Measurements from ENCODE around the gene PRAMEF12. TPM values are rescaled to one million over a fixed set of nuclear protein-coding genes. Genes with fewer than 3 reads are reported as not detected.
"Not testable (repeated sequence)": the region's sequence is repeated elsewhere in the genome, so short reads cannot be mapped to it uniquely, and the experiment has no call there.

Gene PRAMEF12
- total and polyA plus RNA-seq, 4 donors, result not detected

DNA sequence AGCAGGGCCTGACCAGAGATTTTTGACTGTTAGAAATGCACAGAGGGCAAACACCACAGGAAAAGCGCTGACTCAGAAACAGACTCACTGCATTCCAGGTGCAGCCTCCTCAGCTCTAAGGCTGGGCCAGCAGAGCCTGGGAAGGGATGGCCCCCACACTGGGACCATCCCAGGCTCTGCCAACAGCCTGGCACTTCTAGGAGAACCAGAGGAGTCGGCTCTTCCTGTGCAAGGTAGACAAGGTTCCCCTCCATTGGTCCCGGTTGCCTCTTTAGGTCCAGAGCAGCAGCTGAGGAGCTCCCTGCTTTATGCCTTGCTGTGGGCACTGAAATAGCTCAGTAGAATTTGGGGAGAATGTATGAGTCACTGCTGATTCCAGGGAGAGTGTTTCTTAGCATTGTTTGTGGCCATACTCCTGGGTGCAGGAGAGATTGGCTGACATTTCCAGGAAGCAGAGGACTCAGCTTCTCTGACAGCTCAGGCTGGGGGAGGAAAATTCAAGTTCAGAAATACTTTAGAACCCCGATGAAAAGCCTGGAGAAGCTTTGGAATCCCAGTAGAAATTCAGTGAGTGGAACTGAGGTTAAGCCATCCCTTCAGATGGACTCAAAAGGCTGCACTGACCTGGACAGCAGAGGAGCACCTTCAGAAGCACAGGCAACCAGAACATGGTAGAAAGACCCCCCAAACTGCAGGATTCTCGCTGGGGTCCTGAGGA lies 37.3 kb downstream of the PRAMEF12 start:
- Histone ChIP-seq H3K4me1 (ENCODE audit: control insufficient read depth in 5 of 5, insufficient read depth in 5 of 5, low read length in 5 of 5) (no peaks in the 10 kb centered on the region), H3K36me3 (ENCODE audit: control insufficient read depth in 4 of 4, insufficient read depth in 4 of 4, low read length in 4 of 4) (no peaks in the 10 kb centered on the region), H3K4me3 (no peak overlapping the region), H3K9me3 (ENCODE audit: control insufficient read depth in 4 of 4, insufficient read depth in 3 of 4, low read length in 3 of 4) (peaks cover 0 to 9% (median 0%) of the 10 kb centered on the region in 4 donors), H3K9ac (ENCODE audit: insufficient read depth in 1 of 2, low read length in 2 of 2) (no peak overlapping the region), H3K27ac (ENCODE audit: low read depth in 1 of 2, low read length in 1 of 2) (no peak overlapping the region), H3K27me3 (ENCODE audit: control insufficient read depth in 3 of 3, insufficient read depth in 3 of 3, low read length in 2 of 3) (no peaks in the 10 kb centered on the region)
- ATAC-seq (ENCODE audit: insufficient read depth, low FRiP score) (no peak), DNase-seq (no peak)
- TF ChIP-seq, protein P1, sequence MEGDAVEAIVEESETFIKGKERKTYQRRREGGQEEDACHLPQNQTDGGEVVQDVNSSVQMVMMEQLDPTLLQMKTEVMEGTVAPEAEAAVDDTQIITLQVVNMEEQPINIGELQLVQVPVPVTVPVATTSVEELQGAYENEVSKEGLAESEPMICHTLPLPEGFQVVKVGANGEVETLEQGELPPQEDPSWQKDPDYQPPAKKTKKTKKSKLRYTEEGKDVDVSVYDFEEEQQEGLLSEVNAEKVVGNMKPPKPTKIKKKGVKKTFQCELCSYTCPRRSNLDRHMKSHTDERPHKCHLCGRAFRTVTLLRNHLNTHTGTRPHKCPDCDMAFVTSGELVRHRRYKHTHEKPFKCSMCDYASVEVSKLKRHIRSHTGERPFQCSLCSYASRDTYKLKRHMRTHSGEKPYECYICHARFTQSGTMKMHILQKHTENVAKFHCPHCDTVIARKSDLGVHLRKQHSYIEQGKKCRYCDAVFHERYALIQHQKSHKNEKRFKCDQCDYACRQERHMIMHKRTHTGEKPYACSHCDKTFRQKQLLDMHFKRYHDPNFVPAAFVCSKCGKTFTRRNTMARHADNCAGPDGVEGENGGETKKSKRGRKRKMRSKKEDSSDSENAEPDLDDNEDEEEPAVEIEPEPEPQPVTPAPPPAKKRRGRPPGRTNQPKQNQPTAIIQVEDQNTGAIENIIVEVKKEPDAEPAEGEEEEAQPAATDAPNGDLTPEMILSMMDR (IDR thresholded peaks at IDR 0.05; ENCODE audit: control extremely low read depth, extremely low read depth), result no peak
- 67 to 75% methylated on average over 5 of the region's 5 CpGs for WGBS, 2 donors

DNA sequence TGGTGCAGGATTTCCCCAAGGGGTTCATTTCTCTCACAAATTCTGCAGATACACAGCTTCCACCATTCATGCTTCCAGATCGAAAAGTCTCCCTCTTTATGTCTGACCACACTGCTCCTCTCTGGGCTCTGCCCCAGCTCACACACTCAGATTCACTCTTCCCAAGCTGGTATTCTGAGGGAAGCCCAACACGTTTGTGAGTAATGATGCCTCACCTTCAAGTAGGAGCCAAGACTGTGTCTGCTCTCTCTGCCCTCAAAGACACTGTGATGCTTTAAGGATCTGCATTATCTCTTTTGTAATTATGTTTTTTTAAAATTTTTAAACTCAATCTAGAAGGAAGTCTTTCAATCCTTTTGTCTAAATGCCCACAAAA lies 37.9 kb downstream of the PRAMEF12 start:
- H3K27ac ChIP-seq (ENCODE audit: low read depth in 1 of 2, low read length in 1 of 2), result no peak overlapping the region
- no peaks in the 10 kb centered on the region for H3K27me3 ChIP-seq (ENCODE audit: control insufficient read depth in 3 of 3, insufficient read depth in 3 of 3, low read length in 2 of 3)
- ATAC-seq (ENCODE audit: insufficient read depth, low FRiP score), result no peak
- no peaks in the 10 kb centered on the region for H3K36me3 ChIP-seq (ENCODE audit: control insufficient read depth in 4 of 4, insufficient read depth in 4 of 4, low read length in 4 of 4)
- DNase-seq, result no peak
- TF ChIP-seq, protein P1 (IDR thresholded peaks at IDR 0.05; ENCODE audit: control extremely low read depth, extremely low read depth), result no peak
- H3K4me3 ChIP-seq, result no peak overlapping the region
- H3K4me1 ChIP-seq (ENCODE audit: control insufficient read depth in 5 of 5, insufficient read depth in 5 of 5, low read length in 5 of 5), result no peaks in the 10 kb centered on the region
- 56 to 63% methylated on average over 2 of the region's 2 CpGs for WGBS, 2 donors
- peaks cover 0 to 8% (median 0%) of the 10 kb centered on the region in 4 donors for H3K9me3 ChIP-seq (ENCODE audit: control insufficient read depth in 4 of 4, insufficient read depth in 3 of 4, low read length in 3 of 4)
- no peak overlapping the region for H3K9ac ChIP-seq (ENCODE audit: insufficient read depth in 1 of 2, low read length in 2 of 2)

DNA sequence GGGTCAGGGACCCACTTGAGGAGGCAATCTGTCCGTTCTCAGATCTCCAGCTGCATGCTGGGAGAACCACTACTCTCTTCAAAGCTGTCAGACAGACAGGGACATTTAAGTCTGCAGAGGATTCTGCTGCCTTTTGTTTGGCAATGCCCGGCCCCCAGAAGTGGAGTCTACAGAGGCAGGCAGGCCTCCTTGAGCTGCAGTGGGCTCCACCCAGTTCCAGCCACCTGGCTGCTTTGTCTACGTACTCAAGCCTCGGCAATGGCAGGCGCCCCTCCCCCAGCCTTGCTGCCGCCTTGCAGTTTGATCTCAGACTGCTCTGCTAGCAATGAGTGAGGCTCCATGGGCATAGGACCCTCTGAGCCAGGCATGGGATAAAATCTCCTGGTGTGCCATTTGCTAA lies 45.5 kb downstream of the PRAMEF12 start:
- not testable (repeated sequence) for H3K9ac ChIP-seq (ENCODE audit: insufficient read depth in 1 of 2, low read length in 2 of 2); H3K27me3 ChIP-seq (ENCODE audit: control insufficient read depth in 3 of 3, insufficient read depth in 3 of 3, low read length in 2 of 3); H3K4me1 ChIP-seq (ENCODE audit: control insufficient read depth in 5 of 5, insufficient read depth in 5 of 5, low read length in 5 of 5); DNase-seq; H3K9me3 ChIP-seq (ENCODE audit: control insufficient read depth in 4 of 4, insufficient read depth in 3 of 4, low read length in 3 of 4); H3K27ac ChIP-seq (ENCODE audit: low read depth in 1 of 2, low read length in 1 of 2); H3K4me3 ChIP-seq; H3K36me3 ChIP-seq (ENCODE audit: control insufficient read depth in 4 of 4, insufficient read depth in 4 of 4, low read length in 4 of 4); ATAC-seq (ENCODE audit: insufficient read depth, low FRiP score)
- WGBS, 2 donors, result 71 to 80% methylated on average over 6 of the region's 6 CpGs

Other genes starting within 250 kb of the PRAMEF12 start
- gene DHRS3, start 155.5 kb upstream of the PRAMEF12 start, total RNA-seq, result 100 to 1,000 TPM in 1 of 2 donors, 10 to 100 TPM in 1; 79.7 to 109 TPM
- 10 to 100 TPM; 56.7 to 79.8 TPM for gene DHRS3, start 155.5 kb upstream of the PRAMEF12 start, polyA plus RNA-seq
- not detected for gene AADACL4, start 129.7 kb upstream of the PRAMEF12 start, total RNA-seq
- gene AADACL4, start 129.7 kb upstream of the PRAMEF12 start, polyA plus RNA-seq, result not detected
- not detected for gene AADACL3, start 57.6 kb upstream of the PRAMEF12 start, total RNA-seq
- not detected for gene AADACL3, start 57.6 kb upstream of the PRAMEF12 start, polyA plus RNA-seq
- gene CFAP107, start 27.5 kb upstream of the PRAMEF12 start, total RNA-seq, result 1 to 10 TPM; 1.3 to 8.5 TPM
- gene CFAP107, start 27.5 kb upstream of the PRAMEF12 start, polyA plus RNA-seq, result 1 to 10 TPM; 2.4 to 2.5 TPM
- gene PRAMEF1, start 17.7 kb downstream of the PRAMEF12 start, total RNA-seq, result not detected
- gene PRAMEF1, start 17.7 kb downstream of the PRAMEF12 start, polyA plus RNA-seq, result not detected
- gene PRAMEF11, start 57.7 kb downstream of the PRAMEF12 start, total RNA-seq, result not detected
- gene PRAMEF11, start 57.7 kb downstream of the PRAMEF12 start, polyA plus RNA-seq, result not detected
- gene HNRNPCL1, start 75.0 kb downstream of the PRAMEF12 start, total RNA-seq, result not detected
- not detected for gene HNRNPCL1, start 75.0 kb downstream of the PRAMEF12 start, polyA plus RNA-seq
- not detected for gene PRAMEF2, start 83.3 kb downstream of the PRAMEF12 start, total RNA-seq
- gene PRAMEF2, start 83.3 kb downstream of the PRAMEF12 start, polyA plus RNA-seq, result not detected
- not detected for gene PRAMEF4, start 112.5 kb downstream of the PRAMEF12 start, total RNA-seq
- gene PRAMEF4, start 112.5 kb downstream of the PRAMEF12 start, polyA plus RNA-seq, result not detected
- gene PRAMEF10, start 124.5 kb downstream of the PRAMEF12 start, total RNA-seq, result not detected
- gene PRAMEF10, start 124.5 kb downstream of the PRAMEF12 start, polyA plus RNA-seq, result not detected
- not detected for gene PRAMEF7, start 142.9 kb downstream of the PRAMEF12 start, total RNA-seq
- not detected for gene PRAMEF7, start 142.9 kb downstream of the PRAMEF12 start, polyA plus RNA-seq
- not detected for gene PRAMEF6, start 173.8 kb downstream of the PRAMEF12 start, total RNA-seq
- not detected for gene PRAMEF6, start 173.8 kb downstream of the PRAMEF12 start, polyA plus RNA-seq

Measured in lung (tissue), 12 donors.